Measurements from ENCODE around the gene UBE2D2. TPM values are rescaled to one million over a fixed set of nuclear protein-coding genes. Genes with fewer than 3 reads are reported as not detected.

The UBE2D2 gene
- total and polyA plus RNA-seq, 2 of the 13 experiments (the other 11 are each of a cell fraction or from before 2014, with no cell fraction given): 79.1 to 109 TPM

DNA sequence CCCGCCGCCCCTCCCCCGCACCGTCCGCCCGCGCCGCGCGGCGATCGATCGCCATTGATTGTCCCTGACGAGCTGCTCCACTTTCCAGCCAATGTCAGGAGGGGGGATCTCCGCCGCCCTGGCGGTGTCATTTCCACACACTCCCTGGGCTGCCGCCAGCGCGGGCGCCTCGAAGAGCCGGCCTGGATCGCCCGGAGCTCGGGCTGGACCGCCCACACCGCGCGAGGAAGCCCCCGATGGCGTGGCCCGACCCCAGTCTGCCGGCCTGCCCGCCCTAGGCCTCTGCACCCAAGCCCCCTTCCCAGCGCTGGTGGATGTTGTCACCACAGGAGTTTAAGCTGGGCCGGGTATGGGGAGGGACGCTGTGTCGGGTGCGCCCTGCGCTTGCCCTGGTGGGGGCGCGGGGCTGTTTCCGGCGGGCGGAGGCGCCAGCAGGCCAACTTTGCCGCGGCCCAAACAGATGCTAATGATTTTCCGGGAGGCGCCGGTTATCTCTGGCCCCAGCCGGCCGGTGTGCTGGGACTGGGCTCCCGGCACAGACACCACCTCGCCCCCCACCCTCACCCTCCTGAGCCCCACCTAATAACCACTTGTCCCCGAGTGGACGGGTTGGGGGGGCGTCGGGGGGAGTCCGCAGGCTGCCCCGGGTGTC, 76.4 kb downstream of the UBE2D2 start (continued):
- TF ChIP-seq, protein P1, sequence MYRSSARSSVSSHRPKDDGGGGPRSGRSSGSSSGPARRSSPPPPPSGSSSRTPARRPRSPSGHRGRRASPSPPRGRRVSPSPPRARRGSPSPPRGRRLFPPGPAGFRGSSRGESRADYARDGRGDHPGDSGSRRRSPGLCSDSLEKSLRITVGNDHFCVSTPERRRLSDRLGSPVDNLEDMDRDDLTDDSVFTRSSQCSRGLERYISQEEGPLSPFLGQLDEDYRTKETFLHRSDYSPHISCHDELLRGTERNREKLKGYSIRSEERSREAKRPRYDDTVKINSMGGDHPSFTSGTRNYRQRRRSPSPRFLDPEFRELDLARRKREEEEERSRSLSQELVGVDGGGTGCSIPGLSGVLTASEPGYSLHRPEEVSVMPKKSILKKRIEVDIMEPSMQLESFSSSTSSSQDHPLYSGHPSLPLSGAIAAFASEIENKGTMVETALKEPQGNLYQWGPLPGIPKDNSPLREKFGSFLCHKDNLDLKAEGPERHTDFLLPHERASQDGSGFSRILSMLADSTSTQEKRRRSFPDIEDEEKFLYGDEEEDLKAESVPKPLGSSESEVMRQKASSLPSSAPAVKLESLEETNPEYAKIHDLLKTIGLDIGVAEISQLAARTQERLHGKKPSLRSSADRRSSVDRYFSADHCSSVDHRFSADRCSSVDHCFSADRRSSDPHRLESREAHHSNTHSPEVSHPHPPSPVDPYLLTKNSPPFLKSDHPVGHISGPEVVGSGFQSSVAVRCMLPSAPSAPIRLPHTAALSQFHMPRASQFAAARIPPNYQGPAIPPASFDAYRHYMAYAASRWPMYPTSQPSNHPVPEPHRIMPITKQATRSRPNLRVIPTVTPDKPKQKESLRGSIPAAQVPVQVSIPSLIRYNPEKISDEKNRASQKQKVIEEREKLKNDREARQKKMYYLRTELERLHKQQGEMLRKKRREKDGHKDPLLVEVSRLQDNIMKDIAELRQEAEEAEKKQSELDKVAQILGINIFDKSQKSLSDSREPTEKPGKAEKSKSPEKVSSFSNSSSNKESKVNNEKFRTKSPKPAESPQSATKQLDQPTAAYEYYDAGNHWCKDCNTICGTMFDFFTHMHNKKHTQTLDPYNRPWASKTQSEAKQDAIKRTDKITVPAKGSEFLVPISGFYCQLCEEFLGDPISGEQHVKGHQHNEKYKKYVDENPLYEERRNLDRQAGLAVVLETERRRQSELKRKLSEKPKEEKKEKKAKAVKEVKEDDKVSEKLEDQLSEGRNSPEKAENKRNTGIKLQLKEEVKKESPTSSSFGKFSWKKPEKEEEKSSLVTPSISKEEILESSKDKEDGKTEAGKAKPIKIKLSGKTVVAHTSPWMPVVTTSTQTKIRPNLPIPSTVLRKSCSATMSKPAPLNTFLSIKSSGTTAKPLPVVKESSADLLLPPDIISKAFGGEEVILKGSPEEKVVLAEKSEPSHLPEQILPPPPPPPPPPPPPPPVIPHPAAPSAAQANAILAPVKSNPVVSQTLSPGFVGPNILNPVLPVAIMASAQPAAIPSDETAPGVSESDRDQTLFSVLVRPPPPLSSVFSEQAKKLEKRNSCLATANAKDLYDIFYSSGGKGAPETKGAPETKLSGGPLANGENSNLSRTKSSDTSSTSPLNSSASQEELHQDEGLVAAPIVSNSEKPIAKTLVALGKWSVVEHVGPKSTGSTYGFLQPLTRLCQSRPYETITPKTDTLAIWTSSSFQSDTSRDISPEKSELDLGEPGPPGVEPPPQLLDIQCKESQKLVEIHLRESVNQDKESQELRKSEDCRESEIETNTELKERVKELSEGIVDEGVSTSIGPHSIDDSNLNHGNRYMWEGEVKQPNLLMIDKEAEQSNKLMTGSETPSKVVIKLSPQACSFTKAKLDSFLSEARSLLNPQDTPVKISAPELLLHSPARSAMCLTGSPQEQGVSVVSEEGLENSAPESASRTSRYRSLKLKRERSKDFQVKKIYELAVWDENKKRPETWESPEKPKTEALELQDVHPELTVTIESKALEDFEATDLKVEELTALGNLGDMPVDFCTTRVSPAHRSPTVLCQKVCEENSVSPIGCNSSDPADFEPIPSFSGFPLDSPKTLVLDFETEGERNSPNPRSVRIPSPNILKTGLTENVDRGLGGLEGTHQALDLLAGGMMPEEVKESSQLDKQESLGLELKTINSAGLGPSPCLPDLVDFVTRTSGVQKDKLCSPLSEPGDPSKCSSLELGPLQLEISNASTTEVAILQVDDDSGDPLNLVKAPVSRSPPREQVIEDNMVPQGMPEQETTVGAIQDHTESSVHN (CRISPR knock-in tag; IDR thresholded peaks at IDR 0.05): no peak
- no peak for TF ChIP-seq TRIM22 (IDR thresholded peaks at IDR 0.05)
- 0 out of 2 replicates have a peak, but pooled peaks have one; percentile 45 for TF ChIP-seq ZNF264 (CRISPR knock-in tag; IDR thresholded peaks at IDR 0.05)
- TF ChIP-seq WIZ (CRISPR knock-in tag; IDR thresholded peaks at IDR 0.05): 0 out of 2 replicates have a peak, but pooled peaks have one; percentile 41
- TF ChIP-seq, protein P2, sequence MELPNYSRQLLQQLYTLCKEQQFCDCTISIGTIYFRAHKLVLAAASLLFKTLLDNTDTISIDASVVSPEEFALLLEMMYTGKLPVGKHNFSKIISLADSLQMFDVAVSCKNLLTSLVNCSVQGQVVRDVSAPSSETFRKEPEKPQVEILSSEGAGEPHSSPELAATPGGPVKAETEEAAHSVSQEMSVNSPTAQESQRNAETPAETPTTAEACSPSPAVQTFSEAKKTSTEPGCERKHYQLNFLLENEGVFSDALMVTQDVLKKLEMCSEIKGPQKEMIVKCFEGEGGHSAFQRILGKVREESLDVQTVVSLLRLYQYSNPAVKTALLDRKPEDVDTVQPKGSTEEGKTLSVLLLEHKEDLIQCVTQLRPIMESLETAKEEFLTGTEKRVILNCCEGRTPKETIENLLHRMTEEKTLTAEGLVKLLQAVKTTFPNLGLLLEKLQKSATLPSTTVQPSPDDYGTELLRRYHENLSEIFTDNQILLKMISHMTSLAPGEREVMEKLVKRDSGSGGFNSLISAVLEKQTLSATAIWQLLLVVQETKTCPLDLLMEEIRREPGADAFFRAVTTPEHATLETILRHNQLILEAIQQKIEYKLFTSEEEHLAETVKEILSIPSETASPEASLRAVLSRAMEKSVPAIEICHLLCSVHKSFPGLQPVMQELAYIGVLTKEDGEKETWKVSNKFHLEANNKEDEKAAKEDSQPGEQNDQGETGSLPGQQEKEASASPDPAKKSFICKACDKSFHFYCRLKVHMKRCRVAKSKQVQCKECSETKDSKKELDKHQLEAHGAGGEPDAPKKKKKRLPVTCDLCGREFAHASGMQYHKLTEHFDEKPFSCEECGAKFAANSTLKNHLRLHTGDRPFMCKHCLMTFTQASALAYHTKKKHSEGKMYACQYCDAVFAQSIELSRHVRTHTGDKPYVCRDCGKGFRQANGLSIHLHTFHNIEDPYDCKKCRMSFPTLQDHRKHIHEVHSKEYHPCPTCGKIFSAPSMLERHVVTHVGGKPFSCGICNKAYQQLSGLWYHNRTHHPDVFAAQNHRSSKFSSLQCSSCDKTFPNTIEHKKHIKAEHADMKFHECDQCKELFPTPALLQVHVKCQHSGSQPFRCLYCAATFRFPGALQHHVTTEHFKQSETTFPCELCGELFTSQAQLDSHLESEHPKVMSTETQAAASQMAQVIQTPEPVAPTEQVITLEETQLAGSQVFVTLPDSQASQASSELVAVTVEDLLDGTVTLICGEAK (IDR thresholded peaks at IDR 0.05): no peak
- TF ChIP-seq, protein P2 (CRISPR knock-in tag; IDR thresholded peaks at IDR 0.05): peak; percentile 50; the same call in 1 of the 2 replicates
- TF ChIP-seq JDP2 (CRISPR knock-in tag; IDR thresholded peaks at IDR 0.05; ENCODE audit: borderline replicate concordance): 0 out of 2 replicates have a peak, but pooled peaks have one; percentile 50
